Measurements from ENCODE around the gene IFITM5. TPM values are rescaled to one million over a fixed set of nuclear protein-coding genes. Genes with fewer than 3 reads are reported as not detected.

The IFITM5 gene
- total RNA-seq, 1 experiment from 2014 or later: not detected

DNA sequence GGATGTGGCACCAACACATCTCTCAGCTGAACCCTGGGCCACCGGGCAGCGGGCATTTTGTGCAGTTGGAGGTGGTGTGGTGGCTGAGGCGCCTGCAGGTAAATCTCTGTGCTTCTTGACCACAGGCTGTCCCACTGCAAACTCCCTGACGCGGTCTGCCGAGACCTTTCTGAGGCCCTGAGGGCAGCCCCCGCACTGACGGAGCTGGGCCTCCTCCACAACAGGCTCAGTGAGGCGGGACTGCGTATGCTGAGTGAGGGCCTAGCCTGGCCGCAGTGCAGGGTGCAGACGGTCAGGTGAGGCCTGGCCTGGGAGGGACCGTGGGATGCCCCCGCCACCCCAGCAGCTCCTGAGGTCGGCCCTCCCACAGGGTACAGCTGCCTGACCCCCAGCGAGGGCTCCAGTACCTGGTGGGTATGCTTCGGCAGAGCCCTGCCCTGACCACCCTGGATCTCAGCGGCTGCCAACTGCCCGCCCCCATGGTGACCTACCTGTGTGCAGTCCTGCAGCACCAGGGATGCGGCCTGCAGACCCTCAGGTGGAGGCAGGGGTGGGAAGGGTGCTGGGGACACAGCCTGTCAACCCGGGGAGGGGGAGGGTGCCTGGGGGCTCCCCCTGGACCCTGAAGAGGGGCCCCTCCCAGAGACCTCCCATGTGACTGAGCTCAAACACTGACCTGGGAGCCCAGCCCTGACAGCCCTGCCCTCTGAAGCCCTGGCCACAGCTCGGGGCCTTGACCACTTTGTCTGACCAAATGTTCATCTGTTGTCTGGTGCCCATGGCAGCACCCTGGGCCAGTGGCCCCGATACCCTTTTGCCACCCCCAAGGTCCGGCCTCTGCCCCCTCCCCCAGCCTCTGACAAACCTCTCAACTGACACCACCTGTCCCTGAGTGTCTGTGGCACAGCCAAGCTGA, 15.0 kb downstream of the IFITM5 start:
- no peak for DNase-seq (ENCODE audit: low read depth)

DNA sequence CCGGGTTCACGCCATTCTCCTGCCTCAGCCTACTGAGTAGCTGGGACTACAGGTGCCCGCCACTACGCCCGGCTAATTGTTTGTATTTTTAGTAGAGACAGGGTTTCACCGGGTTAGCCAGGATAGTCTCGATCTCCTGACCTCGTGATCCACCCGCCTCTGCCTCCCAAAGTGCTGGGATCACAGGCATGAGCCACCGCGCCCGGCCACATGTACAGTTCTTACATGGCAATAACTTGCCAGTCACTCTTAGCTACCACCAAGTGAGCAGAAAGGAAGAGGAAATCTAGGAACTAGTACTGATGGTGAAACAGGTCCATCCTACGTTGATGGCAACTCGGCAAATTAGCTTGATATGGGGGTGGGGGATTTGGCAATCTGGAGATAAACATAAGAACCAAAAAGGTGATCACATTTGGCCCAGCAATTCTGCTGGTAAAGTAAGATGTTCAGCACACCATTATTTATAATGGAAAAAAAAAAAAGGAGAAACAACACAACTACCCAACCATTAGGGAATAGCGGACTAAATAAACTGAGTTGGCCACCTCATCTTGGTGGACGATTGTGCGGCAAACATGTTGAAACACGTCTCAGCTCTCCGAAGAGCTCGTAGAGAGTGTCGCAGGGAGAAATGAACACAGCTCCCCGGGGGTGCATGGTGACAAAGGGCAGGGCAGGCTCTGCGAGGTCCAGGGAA, 15.8 kb downstream of the IFITM5 start:
- no peak for DNase-seq (ENCODE audit: low read depth)

DNA sequence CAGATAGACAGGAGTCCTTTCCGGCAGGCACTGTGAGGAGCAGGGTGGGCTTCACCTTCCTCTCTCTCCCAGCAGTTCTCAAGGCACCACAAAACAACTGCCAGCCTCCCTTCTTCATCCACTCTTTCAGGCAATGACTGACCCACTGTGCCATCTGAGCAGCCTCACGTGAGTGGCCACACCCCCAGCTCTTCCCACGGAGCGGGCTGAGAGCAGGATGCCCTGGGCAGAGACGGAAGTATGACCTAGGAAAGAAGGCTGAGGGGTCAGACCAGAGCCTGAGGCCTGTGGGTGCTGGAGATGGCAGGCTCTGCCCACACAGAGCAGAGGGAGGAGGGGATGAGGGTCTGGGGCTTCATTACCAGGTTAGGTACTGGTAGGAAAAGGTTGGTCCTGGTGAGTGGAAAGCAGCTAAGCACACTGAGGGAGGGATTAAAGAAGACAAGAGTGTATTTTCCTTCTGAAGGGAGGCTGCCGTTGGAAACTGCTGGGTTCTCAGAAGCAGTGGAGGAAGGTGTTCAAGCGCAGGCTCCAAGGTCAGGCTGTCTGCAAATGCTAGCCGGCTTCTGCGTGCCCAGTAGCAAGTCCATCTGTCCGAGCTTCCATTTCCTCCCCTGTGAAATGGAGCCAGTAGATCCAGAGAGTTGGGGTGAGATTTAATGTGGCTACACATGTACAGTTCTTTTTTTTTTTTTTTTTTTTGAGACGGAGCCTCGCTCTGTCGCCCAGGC, 16.5 kb downstream of the IFITM5 start:
- DNase-seq (ENCODE audit: low read depth): no peak

DNA sequence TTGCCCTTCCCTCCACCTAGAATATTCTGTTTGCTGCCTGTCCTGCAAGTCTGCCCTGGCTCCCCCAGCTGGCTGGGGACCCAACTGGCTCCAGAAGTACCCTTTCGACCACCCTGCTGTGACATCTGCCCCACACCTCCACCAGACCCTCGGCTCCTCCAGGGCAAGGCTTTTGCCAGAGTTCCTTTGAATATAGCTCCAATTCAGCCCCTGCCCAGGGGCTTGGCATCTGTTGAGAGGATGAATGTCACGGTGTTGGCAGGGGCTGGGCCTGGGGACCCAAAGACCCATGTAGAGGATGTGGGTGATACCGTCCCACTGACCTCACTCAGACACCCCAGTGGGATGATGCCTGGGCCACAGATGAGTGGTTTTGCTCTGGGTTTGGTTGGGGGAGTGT, 17.2 kb downstream of the IFITM5 start:
- DNase-seq (ENCODE audit: low read depth): no peak

DNA sequence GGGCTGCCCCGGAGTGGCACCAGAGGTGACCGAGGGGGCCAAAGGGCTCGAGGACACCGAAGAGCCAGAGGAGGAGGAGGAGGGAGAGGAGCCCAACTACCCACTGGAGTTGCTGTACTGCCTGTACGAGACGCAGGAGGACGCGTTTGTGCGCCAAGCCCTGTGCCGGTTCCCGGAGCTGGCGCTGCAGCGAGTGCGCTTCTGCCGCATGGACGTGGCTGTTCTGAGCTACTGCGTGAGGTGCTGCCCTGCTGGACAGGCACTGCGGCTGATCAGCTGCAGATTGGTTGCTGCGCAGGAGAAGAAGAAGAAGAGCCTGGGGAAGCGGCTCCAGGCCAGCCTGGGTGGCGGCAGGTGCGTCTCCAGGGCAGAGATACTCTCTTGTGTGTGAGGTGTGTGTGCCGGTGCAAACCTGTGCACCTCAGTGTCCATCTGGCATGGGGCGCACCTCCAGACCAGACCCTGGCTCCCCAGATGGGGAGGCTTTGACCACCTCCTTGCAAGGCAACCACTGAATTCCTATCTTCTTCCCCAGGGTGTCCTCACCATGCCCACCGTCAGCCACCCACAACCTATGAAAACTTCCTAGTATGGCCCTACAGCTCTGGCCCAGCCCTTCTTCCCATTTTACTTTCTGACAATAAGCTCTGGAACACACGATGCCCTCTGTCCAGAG, 17.7 kb downstream of the IFITM5 start:
- DNase-seq (ENCODE audit: low read depth): no peak

DNA sequence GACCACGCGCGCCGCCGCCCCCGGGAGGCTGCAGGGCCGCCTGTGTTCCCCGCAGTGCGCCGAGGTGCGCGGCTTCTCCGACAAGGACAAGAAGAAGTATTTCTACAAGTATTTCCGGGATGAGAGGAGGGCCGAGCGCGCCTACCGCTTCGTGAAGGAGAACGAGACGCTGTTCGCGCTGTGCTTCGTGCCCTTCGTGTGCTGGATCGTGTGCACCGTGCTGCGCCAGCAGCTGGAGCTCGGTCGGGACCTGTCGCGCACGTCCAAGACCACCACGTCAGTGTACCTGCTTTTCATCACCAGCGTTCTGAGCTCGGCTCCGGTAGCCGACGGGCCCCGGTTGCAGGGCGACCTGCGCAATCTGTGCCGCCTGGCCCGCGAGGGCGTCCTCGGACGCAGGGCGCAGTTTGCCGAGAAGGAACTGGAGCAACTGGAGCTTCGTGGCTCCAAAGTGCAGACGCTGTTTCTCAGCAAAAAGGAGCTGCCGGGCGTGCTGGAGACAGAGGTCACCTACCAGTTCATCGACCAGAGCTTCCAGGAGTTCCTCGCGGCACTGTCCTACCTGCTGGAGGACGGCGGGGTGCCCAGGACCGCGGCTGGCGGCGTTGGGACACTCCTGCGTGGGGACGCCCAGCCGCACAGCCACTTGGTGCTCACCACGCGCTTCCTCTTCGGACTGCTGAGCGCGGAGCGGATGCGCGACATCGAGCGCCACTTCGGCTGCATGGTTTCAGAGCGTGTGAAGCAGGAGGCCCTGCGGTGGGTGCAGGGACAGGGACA, 18.4 kb downstream of the IFITM5 start:
- no peak for DNase-seq (ENCODE audit: low read depth)

DNA sequence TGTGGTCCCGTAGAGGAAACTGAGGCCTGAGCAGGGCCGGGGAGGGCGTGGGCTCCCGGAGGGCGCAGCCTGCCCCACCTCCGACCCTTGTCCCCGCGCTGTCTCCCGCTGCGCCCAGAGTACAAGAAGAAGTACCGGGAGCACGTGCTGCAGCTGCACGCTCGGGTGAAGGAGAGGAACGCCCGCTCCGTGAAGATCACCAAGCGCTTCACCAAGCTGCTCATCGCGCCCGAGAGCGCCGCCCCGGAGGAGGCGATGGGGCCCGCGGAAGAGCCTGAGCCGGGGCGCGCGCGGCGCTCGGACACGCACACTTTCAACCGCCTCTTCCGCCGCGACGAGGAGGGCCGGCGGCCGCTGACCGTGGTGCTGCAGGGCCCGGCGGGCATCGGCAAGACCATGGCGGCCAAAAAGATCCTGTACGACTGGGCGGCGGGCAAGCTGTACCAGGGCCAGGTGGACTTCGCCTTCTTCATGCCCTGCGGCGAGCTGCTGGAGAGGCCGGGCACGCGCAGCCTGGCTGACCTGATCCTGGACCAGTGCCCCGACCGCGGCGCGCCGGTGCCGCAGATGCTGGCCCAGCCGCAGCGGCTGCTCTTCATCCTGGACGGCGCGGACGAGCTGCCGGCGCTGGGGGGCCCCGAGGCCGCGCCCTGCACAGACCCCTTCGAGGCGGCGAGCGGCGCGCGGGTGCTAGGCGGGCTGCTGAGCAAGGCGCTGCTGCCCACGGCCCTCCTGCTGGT, 19.2 kb downstream of the IFITM5 start:
- DNase-seq (ENCODE audit: low read depth): no peak

DNA sequence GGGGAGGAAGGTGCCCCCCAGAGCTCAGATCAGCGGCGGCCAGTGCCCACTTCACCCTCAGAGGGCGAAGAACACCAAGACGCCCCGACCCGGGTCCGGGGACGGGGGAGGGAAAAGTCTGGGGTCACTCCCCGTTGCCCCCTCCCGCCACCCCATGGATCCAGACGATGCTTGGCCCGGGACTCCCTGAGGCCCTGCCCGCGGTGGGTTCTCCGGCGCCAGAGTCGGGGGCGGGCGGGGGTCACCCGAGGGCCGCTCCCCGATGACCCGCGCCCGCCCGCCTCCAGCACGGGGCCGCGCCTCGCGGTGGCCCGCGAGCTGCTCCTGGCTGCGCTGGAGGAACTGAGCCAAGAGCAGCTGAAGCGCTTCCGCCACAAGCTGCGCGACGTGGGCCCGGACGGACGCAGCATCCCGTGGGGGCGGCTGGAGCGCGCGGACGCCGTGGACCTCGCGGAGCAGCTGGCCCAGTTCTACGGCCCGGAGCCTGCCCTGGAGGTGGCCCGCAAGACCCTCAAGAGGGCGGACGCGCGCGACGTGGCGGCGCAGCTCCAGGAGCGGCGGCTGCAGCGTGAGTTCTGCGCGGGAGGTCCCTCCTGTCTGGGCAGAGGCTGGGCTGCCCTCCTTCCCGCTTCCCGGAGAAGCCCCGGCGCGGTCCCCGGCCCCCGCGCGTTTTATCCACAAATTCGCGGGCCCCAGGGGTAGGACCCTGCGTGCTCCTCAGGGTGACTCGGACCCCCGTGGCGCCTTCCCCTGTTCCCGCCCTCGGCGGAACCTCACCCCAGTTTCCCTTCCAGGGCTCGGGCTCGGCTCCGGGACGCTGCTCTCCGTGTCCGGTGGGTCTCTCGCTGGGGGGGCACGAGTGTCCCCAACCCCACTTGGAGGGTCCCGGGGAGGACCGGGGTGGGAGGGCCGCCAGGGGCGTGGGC, 20.0 kb downstream of the IFITM5 start:
- no peak for DNase-seq (ENCODE audit: low read depth)

DNA sequence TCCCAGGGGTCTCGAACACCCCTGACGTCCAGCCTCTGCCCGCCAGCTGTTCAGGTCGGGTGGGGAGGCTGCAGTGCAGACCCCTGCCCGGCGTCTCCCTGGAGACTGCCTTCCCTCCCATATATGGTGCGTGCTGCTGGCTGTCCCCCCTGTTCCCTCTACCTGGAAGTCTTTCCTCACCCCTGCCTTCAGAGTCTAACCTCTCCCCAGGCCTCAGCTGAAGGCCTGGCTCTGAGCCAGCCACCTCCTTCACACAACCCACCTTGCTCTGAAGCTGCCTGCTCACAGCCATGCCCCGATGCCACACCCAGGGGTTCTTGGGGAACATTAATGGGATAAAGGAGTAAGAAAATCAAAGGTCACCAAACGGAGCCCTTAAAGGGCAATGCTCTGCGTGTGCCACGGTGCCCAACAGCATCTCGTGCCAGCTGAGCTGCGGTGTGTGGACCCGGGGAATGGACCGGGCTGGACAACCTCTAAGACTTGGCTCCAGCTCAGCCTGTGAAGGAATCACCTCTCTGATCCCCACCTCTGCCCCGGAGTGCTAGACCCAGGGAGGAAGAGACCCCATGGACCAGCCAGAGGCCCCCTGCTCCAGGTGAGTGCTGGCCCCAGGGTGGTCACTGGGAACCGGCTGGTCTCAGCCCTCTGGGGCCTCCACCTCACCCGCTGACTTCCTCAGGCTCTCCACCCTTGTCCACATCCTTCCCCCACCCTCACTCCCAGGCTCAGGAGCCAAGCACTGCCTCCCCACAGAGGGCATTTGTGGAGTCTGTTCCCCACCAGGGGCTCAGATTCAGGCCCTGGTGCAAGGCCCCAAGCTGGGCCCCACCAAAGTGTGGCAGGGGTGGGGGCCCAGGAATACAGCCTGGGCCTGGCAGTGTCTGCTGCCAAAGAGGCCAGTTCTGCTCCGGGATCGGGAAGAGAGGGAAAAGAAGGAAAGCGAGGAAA, 21.1 kb downstream of the IFITM5 start, which contains the start of gene NLRP6:
TSS of gene NLRP6 (plus strand) at position 407 of the 951 bp plus-strand sequence. CDS start at position 570, 163 bp downstream.
- no peak for DNase-seq (ENCODE audit: low read depth)

DNA sequence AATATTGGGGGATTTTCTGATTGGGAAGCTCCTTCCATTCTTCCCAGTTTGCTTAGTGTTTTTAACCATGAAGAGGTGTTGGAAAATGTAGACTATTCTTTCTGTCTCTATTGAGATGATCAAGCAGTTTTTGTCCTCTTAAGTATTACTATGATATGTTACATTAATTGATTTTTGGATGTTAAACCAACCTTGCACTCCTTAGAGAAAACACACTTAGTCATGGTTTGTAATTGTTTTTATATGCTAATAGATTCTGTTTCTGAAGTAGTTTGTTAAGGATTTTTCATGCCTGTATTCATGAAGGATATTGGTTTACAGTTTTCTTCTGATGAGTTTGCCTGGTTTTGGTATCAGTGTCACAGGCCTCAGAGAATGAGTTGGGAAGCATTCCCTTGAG, 23.1 kb downstream of the IFITM5 start:
- DNase-seq (ENCODE audit: low read depth): no peak

DNA sequence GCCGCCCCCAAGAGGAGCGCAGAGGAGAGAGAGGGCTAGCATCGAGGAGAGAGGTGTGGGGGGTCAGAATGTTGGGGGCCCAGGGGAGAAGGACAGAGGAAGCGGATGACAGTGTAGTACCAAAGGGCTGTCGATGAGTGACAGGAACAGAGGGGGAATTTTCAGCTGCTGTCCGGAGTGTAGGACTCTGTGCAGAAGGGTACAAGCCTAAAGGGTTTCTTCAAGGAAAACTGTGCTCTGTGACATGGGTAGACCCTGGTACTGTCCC, 26.5 kb downstream of the IFITM5 start:
- DNase-seq (ENCODE audit: low read depth): no peak

DNA sequence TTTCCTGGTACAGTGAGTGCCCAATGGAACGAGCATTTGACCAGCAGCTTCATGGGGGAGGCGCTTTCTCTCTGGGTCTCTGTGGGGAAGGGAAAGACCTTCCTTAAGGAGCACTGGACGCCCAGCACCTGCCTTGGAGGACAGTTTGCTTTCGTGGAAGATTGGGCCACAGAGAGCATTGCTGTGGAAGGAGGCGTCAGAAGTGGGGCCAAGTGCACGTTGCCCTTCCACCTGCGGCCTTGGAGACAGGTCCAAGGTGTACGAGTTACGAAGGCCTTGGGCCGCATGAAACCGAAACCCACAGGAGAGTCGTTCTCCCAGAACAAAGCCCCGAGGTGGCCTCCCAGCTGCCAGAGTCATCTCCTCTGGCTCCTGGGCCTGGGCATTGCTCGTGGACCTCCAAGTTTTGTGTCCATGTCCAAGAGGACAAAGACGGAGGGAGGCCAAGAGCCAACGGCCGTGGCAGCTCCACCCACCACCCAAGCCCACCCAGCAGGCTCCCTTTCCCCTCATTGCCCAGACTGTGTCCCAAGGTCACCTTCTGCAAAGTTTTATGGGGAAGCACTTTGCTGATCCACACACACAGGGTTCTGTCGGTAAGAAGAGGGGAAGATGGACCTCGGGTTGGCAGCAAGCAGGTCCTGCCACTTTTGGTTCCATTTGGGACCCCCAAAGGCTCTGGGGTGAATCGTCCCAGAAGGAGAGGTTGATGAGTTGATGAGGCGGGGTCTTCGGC, 27.0 kb downstream of the IFITM5 start:
- no peak for DNase-seq (ENCODE audit: low read depth)

DNA sequence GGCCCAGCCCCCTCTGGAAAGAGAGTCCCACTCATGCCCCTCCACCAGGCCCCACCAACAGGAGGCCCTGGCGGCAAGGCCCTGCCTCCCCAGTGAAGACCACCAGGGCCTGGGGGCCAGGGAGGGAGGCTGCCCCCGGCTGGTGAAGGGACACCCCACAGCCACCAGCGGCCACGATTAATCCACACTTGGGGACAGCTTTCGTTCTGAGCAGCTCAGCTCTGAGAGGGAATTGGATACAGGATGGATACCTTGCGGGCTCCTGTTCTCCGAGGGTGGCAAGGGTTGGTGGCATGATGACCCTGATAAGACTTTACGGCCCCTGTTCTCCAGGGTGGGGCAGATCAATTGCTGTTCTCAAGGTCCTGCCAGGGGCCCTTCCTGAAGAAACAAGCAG, 28.0 kb downstream of the IFITM5 start:
- DNase-seq (ENCODE audit: low read depth): no peak

DNA sequence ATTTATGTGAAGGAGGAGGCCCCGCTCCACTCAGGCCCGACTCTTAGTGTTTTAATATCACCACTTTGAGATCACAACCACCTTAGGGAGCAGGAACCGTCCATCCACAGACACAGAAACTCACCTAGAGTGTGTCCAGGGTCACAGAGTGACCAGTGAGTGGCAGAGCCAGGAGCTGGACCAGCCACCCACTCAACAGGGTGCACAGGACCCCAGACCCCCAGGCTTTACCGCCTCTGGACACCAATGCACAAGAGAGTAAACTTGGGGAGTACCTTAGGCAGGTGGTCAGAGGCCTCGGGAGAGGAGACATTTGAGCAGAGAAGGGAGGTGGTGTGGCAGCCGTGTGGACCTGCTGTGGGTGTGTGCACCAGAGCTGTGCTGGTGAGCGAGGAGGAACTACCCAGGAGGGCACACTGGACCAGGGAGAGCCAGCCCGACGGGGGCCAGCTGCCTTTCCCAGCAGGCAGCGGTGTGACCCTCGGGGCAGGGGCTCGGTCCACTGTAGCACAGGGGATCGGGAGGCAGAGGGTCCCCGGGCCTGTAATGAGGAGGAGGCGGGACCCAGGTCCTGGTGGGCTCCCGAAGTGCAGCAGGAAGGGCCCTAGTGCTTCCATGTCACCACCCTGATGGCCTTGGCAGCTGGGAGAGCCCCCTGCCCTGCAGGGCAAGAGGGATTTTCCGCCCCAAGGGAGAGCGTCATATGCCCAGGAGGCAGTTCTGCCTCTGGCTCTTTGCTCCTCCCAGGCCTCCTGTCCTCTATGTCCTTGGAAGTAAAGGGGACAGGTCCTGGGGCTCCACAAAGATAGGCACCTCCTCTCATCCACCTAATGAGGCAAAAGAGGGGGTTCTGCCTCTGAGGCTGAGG, 28.6 kb downstream of the IFITM5 start:
- no peak for DNase-seq (ENCODE audit: low read depth)

DNA sequence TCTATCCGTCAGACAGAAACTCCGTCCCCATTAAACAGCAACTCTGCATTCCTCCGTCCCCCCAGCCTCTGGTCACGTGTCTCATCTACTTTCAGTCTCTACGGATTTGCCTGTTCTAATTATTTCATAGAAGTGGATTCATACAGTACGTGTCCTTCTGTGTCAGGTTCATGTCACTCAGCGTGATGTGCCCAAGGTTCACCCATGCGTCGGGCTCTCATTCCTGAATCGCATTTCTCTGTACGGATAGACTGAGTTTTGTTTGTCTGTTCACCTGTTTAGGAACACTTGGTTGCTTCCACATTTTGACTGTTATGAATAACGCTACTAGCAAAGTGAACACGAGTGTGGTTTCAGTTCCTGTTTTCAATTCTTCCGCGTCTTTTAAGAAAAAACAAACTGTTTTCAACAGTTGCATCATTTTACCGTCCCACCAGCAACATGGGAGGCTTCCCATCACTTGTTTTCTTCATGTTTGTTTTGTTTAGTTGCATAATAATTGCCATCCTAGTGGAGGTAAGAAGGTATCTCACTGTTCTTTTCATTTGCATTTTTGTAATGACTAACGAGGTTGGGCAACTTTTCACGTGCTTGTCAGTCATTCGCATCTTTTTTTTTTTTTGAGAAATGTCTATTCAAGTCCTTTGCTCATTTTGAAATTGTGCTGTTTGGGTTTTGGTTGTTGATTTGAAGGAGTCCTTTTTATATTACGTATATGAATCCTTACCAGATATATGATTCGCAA, 30.0 kb downstream of the IFITM5 start:
- DNase-seq (ENCODE audit: low read depth): no peak

DNA sequence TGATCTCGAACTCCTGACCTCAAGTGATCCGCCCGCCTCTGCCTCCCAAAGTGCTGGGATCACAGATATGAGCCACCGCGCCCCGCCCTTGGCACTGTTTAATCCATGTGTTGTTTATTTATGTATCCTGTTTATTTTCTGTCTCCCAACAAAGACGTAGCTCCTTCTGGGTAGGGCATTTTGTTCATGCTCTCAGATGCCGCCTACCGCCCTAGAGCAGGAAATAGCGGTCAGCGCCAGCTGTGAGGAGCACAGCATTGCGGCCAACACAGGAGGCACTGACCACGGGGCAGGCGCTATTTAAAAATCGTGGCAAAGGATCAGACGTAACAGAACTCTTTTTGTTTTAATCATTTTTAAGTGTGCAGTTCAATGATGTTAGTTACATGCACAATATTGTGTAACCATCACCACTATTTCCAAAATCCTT, 30.6 kb downstream of the IFITM5 start:
- peak; percentile 52 for DNase-seq (ENCODE audit: low read depth)

All from Daoy (cell line).